ENCODE measurements around the gene TMEM163.

Gene TMEM163

GRCh38 chr2:134665727-134666506 lies 52.9 kb downstream of the TMEM163 start:
- no peaks in the 10 kb centered on the region for H3K27me3 ChIP-seq (ENCODE audit: insufficient read depth, low read length, poor library complexity)
- no peaks in the 10 kb centered on the region for H3K79me2 ChIP-seq (ENCODE audit: control insufficient read depth, insufficient read depth, low read length)
- no peak overlapping the region for H3K4ac ChIP-seq (ENCODE audit: low read depth, low read length)
- DNase-seq = no peak
- no peak overlapping the region for H4K8ac ChIP-seq (ENCODE audit: low read depth, low read length)
- H3K18ac ChIP-seq (ENCODE audit: low read length) = no peak overlapping the region
- H2BK5ac ChIP-seq (ENCODE audit: low read length) = no peak overlapping the region
- H3K4me2 ChIP-seq (ENCODE audit: low read length) = no peak overlapping the region
- H3K4me1 ChIP-seq (ENCODE audit: control insufficient read depth, low read depth, low read length) = no peaks in the 10 kb centered on the region
- H2BK15ac ChIP-seq (replicated peaks; ENCODE audit: low read depth) = no peak overlapping the region
- H3K36me3 ChIP-seq (ENCODE audit: control insufficient read depth, insufficient read depth, low read length) = no peaks in the 10 kb centered on the region
- H4K5ac ChIP-seq (ENCODE audit: low read length) = no peak overlapping the region
- H2BK120ac ChIP-seq (ENCODE audit: low read depth, low read length) = no peak overlapping the region
- no peak overlapping the region for H3K4me3 ChIP-seq (ENCODE audit: low read length)
- H3K56ac ChIP-seq (ENCODE audit: low read length) = no peak overlapping the region
- no peak overlapping the region for H2AK5ac ChIP-seq (ENCODE audit: low read length)
- no peak overlapping the region for H3K23ac ChIP-seq (ENCODE audit: low read length)
- H3K9ac ChIP-seq (ENCODE audit: low read length) = no peak overlapping the region
- no peak overlapping the region for H3K27ac ChIP-seq (ENCODE audit: low read depth, low read length)
- WGBS (ENCODE audit: extremely low coverage, insufficient coverage, low lambda C conversion rate) = no CpG with 5 or more reads among the region's 7 CpGs
- no peaks in the 10 kb centered on the region for H3K79me1 ChIP-seq (ENCODE audit: low read length)

- no peaks in the 10 kb centered on the region for H3K79me1 ChIP-seq (ENCODE audit: low read length)
- WGBS (ENCODE audit: extremely low coverage, insufficient coverage, low lambda C conversion rate) = no CpG with 5 or more reads among the region's 8 CpGs
- H2BK5ac ChIP-seq (ENCODE audit: low read length) = no peak overlapping the region
- no peaks in the 10 kb centered on the region for H3K79me2 ChIP-seq (ENCODE audit: control insufficient read depth, insufficient read depth, low read length)
- no peak overlapping the region for H3K9ac ChIP-seq (ENCODE audit: low read length)
- H2AK5ac ChIP-seq (ENCODE audit: low read length) = no peak overlapping the region
- H3K4me1 ChIP-seq (ENCODE audit: control insufficient read depth, low read depth, low read length) = no peaks in the 10 kb centered on the region
- no peaks in the 10 kb centered on the region for H3K27me3 ChIP-seq (ENCODE audit: insufficient read depth, low read length, poor library complexity)
- H3K4me2 ChIP-seq (ENCODE audit: low read length) = no peak overlapping the region
- H3K4me3 ChIP-seq (ENCODE audit: low read length) = no peak overlapping the region
- DNase-seq = no peak
- H4K5ac ChIP-seq (ENCODE audit: low read length) = no peak overlapping the region
- no peak overlapping the region for H2BK120ac ChIP-seq (ENCODE audit: low read depth, low read length)
- no peak overlapping the region for H2BK15ac ChIP-seq (replicated peaks; ENCODE audit: low read depth)
- H3K23ac ChIP-seq (ENCODE audit: low read length) = no peak overlapping the region
- H3K4ac ChIP-seq (ENCODE audit: low read depth, low read length) = no peak overlapping the region
- H3K18ac ChIP-seq (ENCODE audit: low read length) = no peak overlapping the region
- H3K56ac ChIP-seq (ENCODE audit: low read length) = no peak overlapping the region
- H3K27ac ChIP-seq (ENCODE audit: low read depth, low read length) = no peak overlapping the region
- H4K8ac ChIP-seq (ENCODE audit: low read depth, low read length) = no peak overlapping the region
- no peaks in the 10 kb centered on the region for H3K36me3 ChIP-seq (ENCODE audit: control insufficient read depth, insufficient read depth, low read length)
Observed at GRCh38 chr2:134663451-134664450, 55.0 kb downstream of the TMEM163 start.

- Histone ChIP-seq H3K4me1 (ENCODE audit: control insufficient read depth, low read depth, low read length) (no peaks in the 10 kb centered on the region), H3K4me3 (ENCODE audit: low read length) (no peak overlapping the region), H3K18ac (ENCODE audit: low read length) (no peak overlapping the region), H3K27ac (ENCODE audit: low read depth, low read length) (no peak overlapping the region), H3K79me1 (ENCODE audit: low read length) (no peaks in the 10 kb centered on the region), H3K56ac (ENCODE audit: low read length) (no peak overlapping the region), H3K79me2 (ENCODE audit: control insufficient read depth, insufficient read depth, low read length) (no peaks in the 10 kb centered on the region), H3K4ac (ENCODE audit: low read depth, low read length) (no peak overlapping the region), H3K23ac (ENCODE audit: low read length) (no peak overlapping the region), H3K27me3 (ENCODE audit: insufficient read depth, low read length, poor library complexity) (no peaks in the 10 kb centered on the region), H3K9ac (ENCODE audit: low read length) (no peak overlapping the region), H2BK15ac (replicated peaks; ENCODE audit: low read depth) (no peak overlapping the region), H2BK120ac (ENCODE audit: low read depth, low read length) (no peak overlapping the region), H2AK5ac (ENCODE audit: low read length) (no peak overlapping the region), H3K4me2 (ENCODE audit: low read length) (no peak overlapping the region), H3K36me3 (ENCODE audit: control insufficient read depth, insufficient read depth, low read length) (no peaks in the 10 kb centered on the region), H2BK5ac (ENCODE audit: low read length) (no peak overlapping the region), H4K8ac (ENCODE audit: low read depth, low read length) (no peak overlapping the region), H4K5ac (ENCODE audit: low read length) (no peak overlapping the region)
- no peak for DNase-seq
- no CpG with 5 or more reads among the region's 1 CpG for whole genome bisulfite sequencing (ENCODE audit: extremely low coverage, insufficient coverage, low lambda C conversion rate)
Observed at GRCh38 chr2:134662751-134663150, 56.0 kb downstream of the TMEM163 start.

- Histone ChIP-seq H3K23ac (ENCODE audit: low read length) (no peak overlapping the region), H3K79me2 (ENCODE audit: control insufficient read depth, insufficient read depth, low read length) (no peaks in the 10 kb centered on the region), H3K18ac (ENCODE audit: low read length) (no peak overlapping the region), H4K8ac (ENCODE audit: low read depth, low read length) (no peak overlapping the region), H2AK5ac (ENCODE audit: low read length) (no peak overlapping the region), H3K56ac (ENCODE audit: low read length) (no peak overlapping the region), H2BK5ac (ENCODE audit: low read length) (no peak overlapping the region), H2BK120ac (ENCODE audit: low read depth, low read length) (no peak overlapping the region), H3K27me3 (ENCODE audit: insufficient read depth, low read length, poor library complexity) (no peaks in the 10 kb centered on the region), H4K5ac (ENCODE audit: low read length) (no peak overlapping the region), H3K79me1 (ENCODE audit: low read length) (no peaks in the 10 kb centered on the region), H3K27ac (ENCODE audit: low read depth, low read length) (no peak overlapping the region), H3K4me1 (ENCODE audit: control insufficient read depth, low read depth, low read length) (no peaks in the 10 kb centered on the region), H3K9ac (ENCODE audit: low read length) (no peak overlapping the region), H3K4me3 (ENCODE audit: low read length) (no peak overlapping the region), H2BK15ac (replicated peaks; ENCODE audit: low read depth) (no peak overlapping the region), H3K36me3 (ENCODE audit: control insufficient read depth, insufficient read depth, low read length) (no peaks in the 10 kb centered on the region), H3K4me2 (ENCODE audit: low read length) (no peak overlapping the region), H3K4ac (ENCODE audit: low read depth, low read length) (no peak overlapping the region)
- no peak for DNase-seq
- WGBS (ENCODE audit: extremely low coverage, insufficient coverage, low lambda C conversion rate) = no CpG with 5 or more reads among the region's 7 CpGs
Observed at GRCh38 chr2:134660626-134661402, 58.0 kb downstream of the TMEM163 start.

- H4K8ac ChIP-seq (ENCODE audit: low read depth, low read length) = no peak overlapping the region
- H2BK5ac ChIP-seq (ENCODE audit: low read length) = no peak overlapping the region
- H3K79me2 ChIP-seq (ENCODE audit: control insufficient read depth, insufficient read depth, low read length) = no peaks in the 10 kb centered on the region
- H2BK120ac ChIP-seq (ENCODE audit: low read depth, low read length) = no peak overlapping the region
- no CpG with 5 or more reads among the region's 2 CpGs for WGBS (ENCODE audit: extremely low coverage, insufficient coverage, low lambda C conversion rate)
- no peak overlapping the region for H3K56ac ChIP-seq (ENCODE audit: low read length)
- no peak overlapping the region for H3K9ac ChIP-seq (ENCODE audit: low read length)
- H3K23ac ChIP-seq (ENCODE audit: low read length) = no peak overlapping the region
- no peak overlapping the region for H3K18ac ChIP-seq (ENCODE audit: low read length)
- no peak overlapping the region for H4K5ac ChIP-seq (ENCODE audit: low read length)
- no peak overlapping the region for H2BK15ac ChIP-seq (replicated peaks; ENCODE audit: low read depth)
- no peak overlapping the region for H2AK5ac ChIP-seq (ENCODE audit: low read length)
- DNase-seq = no peak
- H3K79me1 ChIP-seq (ENCODE audit: low read length) = no peaks in the 10 kb centered on the region
- H3K27ac ChIP-seq (ENCODE audit: low read depth, low read length) = no peak overlapping the region
- H3K4me3 ChIP-seq (ENCODE audit: low read length) = no peak overlapping the region
- H3K4me1 ChIP-seq (ENCODE audit: control insufficient read depth, low read depth, low read length) = no peaks in the 10 kb centered on the region
- H3K27me3 ChIP-seq (ENCODE audit: insufficient read depth, low read length, poor library complexity) = no peaks in the 10 kb centered on the region
- no peaks in the 10 kb centered on the region for H3K36me3 ChIP-seq (ENCODE audit: control insufficient read depth, insufficient read depth, low read length)
- no peak overlapping the region for H3K4ac ChIP-seq (ENCODE audit: low read depth, low read length)
- no peak overlapping the region for H3K4me2 ChIP-seq (ENCODE audit: low read length)
Observed at GRCh38 chr2:134659724-134660123, 59.1 kb downstream of the TMEM163 start.

All from mesendoderm (in vitro differentiated cells).